Activated CD4-positive, alpha-beta T cell treated with anti-CD3 and anti-CD28 coated beads, Interleukin-2, amount 50 U/mL, for 48 hours (primary cell): ENCODE data around the gene RACGAP1.

Source experiments
- DNase-seq, 2 experiments: peaks; one replicate each; pipeline ENCODE4 v3.0.0-alpha.2; 2020

The RACGAP1 gene

DNA sequence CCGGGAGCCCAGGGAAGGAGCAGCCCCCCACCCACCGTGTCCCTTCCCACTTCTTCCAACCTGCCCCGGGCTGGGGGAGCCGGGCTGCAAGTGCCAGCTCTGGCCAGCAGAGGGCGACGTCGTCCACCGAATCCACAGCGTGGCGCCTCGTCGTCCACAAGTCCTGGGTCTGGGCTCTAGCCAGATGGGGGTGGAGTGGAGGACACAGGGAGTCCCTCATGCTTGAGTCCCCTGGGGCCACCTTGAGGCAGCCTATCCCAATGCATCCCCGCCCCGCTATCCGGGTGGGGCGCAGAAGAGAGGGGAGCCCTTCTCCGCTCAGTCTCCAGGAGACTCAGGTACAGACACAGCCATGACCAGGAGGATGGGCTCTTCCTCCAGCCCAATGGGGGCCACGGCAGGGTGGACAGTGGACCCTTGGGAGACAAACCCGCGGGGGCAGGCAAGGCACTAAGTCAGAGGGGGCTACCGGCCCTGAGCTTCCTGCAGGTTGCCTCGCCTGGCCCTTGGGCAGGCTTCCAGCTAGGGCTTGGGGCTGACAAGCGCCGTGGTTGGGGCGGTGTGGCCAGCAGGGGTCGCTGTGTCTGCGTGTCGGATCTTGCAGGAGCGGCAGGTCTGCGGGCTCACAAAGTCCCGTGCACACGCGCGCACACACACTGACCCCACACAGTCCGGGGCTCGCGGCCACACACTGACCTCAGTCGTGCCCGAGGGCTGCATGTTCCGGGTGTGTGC is 58.1 kb downstream of the RACGAP1 start:
- peak; percentile 98 for DNase-seq

GRCh38 chr12:49966511-49967041 is 58.7 kb downstream of the RACGAP1 start:
- DNase-seq: no peak

DNA sequence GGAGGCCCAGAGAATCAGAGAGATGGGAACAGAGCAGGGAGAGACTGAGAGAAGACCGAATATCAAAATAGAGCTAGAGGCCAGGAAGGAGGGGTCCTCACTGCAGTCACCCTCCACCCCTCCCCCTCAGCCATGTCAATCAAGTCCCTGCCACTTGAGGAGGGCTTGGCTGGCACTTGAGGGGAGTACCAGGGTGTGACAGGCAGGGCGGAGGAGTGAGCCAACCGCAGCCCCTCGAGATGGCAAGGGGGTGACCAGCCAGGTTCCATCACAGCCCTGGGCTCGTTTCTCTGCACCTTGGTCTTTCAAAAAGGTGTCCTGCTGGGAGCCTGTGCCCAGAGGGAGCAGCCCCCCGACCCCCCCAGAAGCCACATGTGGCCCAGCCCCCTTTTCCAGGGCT is 59.5 kb downstream of the RACGAP1 start:
- DNase-seq: no peak

DNA sequence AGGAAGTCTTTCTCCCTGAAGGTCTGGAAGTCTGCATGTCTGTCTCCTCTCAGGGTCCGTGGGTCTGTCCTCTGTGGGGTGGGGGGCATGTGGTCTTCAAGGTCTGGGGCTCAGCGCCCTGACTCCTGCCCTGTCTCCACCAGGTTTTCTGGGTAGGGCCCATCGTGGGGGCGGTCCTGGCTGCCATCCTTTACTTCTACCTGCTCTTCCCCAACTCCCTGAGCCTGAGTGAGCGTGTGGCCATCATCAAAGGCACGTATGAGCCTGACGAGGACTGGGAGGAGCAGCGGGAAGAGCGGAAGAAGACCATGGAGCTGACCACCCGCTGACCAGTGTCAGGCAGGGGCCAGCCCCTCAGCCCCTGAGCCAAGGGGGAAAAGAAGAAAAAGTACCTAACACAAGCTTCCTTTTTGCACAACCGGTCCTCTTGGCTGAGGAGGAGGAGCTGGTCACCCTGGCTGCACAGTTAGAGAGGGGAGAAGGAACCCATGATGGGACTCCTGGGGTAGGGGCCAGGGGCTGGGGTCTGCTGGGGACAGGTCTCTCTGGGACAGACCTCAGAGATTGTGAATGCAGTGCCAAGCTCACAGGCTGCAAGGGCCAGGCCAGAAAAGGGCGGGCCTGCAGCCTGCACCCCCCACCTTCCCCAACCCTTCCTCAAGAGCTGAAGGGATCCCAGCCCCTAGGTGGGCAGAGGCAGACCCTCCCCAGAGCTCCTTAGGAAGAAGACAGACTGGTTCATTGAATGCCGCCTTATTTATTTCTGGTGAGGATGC is 60.3 kb downstream of the RACGAP1 start:
- no peak for DNase-seq

DNA sequence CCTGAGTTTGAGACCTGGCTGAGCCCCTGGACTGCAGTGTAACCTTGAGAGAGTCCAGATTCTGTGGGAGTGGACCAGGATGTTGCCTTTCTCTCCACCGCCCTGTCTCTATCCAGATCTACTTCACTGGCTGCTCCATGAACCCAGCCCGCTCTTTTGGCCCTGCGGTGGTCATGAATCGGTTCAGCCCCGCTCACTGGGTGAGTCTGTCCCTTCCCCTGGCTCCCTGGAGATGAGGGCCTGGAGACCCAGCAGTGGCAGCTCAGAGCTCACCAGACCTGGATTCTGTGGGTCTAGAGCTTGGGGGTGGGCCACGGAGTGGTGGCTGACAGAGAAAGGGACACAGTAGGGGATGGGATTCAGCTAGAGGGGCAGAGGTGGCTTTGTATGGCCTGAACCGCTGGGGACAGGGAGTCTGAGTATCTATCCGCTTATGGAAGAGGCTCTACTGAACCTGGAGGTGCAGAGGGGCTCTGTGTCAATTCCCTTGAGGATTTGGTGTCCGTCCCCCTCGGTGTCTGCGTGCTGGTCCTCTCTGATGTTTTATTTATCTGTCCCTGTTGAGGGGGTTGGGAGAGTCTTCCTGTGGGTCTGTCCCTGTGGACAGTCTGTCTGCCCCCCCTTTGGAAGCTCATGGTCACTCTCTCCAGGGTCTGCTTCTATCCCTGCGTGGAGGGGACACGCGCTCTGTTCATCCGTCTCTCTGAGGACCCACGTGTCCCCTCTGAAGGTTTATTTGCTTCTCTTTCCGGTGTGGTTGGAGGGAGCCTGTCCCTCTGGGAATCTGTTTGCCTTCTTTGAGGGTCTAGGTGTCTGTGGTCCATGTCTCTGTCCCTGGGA is 61.1 kb downstream of the RACGAP1 start:
- DNase-seq: no peak

DNA sequence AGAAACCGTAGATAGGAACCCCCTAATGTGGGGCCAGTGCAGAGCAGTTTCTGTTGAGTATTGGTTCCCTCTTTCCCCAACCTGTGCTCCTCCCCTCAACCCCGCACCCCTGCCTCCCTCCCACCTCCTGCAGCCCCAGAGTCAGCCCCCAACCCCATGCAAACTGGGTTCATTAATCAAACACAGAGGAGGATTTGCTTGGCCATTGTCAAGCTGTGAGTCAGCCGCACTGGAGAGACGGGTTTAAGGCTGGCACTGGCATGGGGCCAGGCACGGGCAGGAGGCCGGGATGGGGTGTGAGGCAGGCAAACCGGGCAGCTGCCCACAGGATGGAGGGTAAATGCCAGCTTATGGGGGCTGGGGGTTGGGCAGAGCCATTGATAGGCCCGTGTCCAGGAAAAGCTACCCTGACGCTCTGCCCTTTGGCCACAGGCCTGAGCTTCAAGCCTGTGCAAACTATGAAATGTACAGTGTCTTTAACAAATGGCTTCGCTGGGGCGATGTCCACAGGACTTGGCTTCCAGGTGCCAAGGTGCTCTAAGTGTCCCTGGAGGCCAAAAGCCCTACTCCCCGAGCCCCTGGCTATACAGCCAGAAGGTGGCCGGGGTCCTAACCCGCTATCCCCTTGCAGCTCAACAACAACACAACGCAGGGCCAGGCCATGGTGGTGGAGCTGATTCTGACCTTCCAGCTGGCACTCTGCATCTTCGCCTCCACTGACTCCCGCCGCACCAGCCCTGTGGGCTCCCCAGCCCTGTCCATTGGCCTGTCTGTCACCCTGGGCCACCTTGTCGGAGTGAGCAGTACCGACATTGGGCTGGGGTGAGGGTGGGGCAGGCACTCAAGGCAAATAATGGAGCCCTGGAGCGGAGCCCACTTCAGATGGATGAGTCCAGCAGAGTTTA is 62.2 kb downstream of the RACGAP1 start:
- DNase-seq: no peak

GRCh38 chr12:49961993-49962764 is 63.1 kb downstream of the RACGAP1 start:
- no peak for DNase-seq

GRCh38 chr12:49961111-49961922 is 64.0 kb downstream of the RACGAP1 start, which contains the start of gene AQP5:
Gene AQP5 (plus strand): TSS chr12:49961872. CDS start chr12:49962018, 146 bp downstream.
- no peak for DNase-seq

- no peak for DNase-seq
These were observed 64.7 kb downstream of the RACGAP1 start for GRCh38 chr12:49960474-49961110.

DNA sequence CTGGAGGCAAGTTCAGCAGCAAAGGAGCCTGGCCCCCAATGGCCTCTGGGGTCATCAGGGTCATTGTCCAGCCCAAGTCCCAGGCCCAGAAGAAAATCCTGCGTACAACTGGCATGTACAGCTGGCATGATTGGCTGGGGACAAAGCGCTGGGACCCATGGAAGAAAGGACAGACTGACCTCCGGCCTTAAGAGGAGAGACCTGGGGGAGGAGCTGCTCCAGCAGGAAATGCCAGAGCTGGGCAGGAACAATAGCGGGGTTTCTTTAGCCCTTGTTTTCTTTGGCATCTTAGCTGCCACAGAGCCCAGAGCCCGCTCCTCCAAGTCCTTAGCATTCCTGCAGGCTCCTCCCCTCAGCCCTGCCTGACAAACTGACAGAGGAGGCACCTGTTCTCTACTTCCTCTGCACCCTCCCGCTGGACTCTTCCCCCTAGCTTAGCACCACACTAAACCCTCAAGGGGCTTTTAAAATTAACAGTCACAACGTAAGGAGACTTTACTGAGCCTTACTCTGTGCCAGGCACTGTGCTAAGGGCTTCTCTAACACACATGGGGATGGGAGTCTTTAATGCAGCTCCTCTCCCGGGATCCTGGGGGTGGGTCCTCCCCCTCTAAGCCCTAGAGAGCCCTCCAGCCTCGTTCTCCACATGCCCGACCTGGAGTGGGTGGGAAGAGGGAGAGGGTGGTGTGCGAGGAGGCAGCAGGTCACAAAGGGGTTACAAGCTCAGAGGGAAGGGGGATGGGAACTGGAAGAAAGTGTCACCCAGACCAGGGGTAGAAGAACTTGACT is 65.4 kb downstream of the RACGAP1 start:
- DNase-seq: no peak

- no peak for DNase-seq
These were observed 67.7 kb downstream of the RACGAP1 start for GRCh38 chr12:49957570-49957967.

DNA sequence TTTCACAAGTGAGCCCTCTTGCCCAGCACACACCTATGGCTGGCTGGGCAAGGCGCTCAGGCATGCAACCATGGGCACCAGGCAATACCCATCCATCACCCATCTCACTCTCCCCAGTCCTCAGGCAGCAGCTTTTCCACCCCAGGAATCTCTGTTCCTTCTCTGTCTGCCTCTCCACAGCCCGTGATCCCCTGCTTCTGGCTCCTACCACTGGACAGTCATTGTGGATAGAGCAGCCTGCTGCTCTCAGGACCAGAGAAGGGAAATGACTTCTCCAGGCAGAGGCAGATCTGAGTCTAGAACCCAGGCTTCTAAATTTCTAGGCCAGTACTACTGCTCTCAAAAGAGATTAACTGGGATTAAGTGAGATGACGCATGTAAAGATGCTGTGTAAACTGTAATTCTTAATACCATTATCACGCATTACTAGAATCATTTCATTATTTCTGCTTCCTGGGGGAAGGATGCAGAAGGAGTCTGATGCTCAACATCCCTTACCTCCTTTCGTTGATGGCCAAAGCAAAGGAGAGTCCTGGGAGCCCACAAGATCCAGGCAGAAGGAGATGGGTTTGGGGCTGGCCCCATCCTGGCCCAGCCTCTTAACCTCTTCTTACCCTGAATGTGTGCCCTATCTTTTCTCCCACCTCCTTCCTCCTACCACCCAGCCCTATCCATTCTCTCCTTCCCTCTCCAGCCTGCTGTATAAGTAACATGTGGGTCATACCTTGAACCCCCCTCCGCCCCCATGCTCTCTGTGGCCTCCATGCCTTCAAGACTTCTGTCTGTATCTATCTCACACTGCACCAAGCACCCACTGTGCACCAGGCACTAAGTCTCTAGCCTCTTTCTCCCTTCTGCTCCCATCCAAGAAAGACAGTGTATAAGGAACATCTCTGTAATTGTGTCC is 68.4 kb downstream of the RACGAP1 start:
- no peak for DNase-seq

DNA sequence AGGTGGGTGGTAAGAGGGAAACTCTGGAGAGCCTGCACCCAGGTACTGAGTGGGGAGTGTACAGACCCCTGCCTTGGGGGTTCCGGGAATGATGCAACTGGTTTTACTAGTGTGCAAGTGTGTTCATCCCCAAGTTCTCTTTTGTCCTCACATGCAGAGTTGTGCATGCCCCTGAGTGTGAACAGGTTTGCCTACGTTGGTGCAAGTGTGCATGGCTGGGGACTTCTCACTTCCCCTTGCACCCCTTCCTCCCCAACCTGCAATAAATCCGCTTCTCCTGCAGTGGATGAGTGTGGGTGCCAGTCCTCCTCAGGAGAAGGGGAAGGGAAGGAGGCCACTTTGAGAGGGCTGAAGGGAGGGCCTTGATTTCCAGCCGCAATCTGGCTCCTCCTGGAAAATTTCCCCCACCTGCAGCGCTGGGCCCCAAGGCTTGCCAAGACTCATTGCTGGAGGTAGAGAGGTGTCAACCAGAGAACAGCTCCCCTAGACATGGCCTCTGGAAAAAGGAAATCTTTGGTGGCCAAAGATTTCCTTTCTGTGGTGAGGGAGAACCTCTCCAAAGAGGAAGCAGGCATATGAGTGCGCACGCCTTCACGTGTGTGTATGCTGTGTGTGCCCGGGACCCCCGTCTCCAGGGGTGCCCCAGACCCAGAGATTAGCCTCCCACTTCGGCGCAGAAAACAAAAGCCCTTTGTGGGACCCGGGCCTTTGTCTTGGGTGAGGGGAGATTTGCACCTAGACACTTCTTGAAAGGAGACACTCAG is 69.2 kb downstream of the RACGAP1 start:
- no peak for DNase-seq

- no peak for DNase-seq
These were observed 70.1 kb downstream of the RACGAP1 start for GRCh38 chr12:49954863-49955830.

DNA sequence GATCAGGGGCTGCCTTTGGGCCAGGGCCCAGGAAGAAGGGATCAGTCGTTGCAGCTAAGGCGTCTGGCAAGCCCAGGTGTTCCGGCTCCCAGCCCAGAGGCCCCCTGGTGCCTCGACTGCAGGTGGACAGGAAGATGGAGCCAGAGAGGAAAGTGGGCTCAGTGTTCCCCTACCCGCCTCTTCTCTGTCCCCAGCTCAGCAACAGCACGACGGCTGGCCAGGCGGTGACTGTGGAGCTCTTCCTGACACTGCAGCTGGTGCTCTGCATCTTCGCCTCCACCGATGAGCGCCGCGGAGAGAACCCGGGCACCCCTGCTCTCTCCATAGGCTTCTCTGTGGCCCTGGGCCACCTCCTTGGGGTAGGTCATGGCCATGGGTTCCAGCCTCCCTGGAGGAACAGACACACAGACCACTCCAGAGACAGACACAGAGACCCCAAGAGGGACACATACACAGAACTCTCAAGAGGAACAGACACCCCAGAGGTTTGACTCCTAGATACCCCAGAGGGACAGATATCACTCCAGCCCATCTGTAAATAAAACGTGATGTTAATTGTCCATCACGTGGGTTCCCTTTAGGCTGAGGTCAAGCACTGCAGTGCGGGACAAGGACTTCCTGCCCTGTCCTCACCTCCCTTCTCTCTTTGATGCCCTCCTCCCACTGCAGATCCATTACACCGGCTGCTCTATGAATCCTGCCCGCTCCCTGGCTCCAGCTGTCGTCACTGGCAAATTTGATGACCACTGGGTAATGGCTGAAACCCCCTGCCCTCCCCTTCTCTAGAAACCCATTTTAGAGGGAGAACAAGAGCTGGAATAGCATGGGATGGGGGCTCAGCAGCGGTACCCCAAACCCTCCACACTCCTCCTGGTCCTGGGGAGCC is 71.1 kb downstream of the RACGAP1 start:
- no peak for DNase-seq
